NB4 (cell line): Measurements from ENCODE around the gene LDHD.
A peak's percentile ranks its signal among the peaks of the same experiment; 100 is the strongest.

ENCODE experiments used
- CTCF ChIP-seq: IDR thresholded peaks from one replicate; pipeline ENCODE4 v1.5.1; 2012; ENCODE audit warnings: low read depth, low read length
- MAX ChIP-seq: IDR thresholded peaks from 2 replicates; pipeline ENCODE4 v1.6.1; 2011; ENCODE audit warnings: low read depth, low read length
- MYC ChIP-seq: IDR thresholded peaks from 2 replicates; pipeline ENCODE4 v1.6.1; 2011; ENCODE audit warnings: low read depth, low read length
- POLR2A ChIP-seq: IDR thresholded peaks from 2 replicates; pipeline ENCODE4 v1.6.1; 2011; ENCODE audit warnings: mild to moderate bottlenecking; ENCODE audit not compliant: insufficient read length; ENCODE audit errors: extremely low read depth

- TF ChIP-seq POLR2A (no peak), CTCF (no peak), MAX (peak; percentile 70), MYC (peak; percentile 59; the same call in 1 of the 2 replicates)
Measured at GRCh38 chr16:75109732-75110243, 6.8 kb downstream of the LDHD start.
